ENCODE measurements around the gene BDKRB2.

The BDKRB2 gene

DNA sequence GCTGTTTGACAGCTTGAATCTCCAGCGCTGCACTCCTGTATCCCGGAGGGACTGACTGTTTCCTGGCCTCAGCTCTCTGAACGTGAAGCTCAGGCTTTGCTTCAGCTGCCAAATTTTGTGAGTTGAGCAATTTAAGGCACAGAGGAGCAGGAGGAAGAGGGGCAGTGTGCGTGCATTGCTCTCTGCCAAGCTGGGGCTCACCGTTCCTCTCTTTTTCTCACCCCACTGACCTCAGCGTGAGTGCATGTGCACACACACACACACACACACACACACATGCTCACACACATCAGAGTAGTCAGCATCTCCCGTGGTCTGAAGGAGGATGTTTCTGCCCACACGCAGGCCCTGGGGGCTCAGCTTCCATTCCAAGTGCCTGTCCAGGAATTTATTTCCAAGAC, 27.8 kb upstream of the BDKRB2 start:
- peak; percentile 90 for DNase-seq (ENCODE audit: low spot score)

DNA sequence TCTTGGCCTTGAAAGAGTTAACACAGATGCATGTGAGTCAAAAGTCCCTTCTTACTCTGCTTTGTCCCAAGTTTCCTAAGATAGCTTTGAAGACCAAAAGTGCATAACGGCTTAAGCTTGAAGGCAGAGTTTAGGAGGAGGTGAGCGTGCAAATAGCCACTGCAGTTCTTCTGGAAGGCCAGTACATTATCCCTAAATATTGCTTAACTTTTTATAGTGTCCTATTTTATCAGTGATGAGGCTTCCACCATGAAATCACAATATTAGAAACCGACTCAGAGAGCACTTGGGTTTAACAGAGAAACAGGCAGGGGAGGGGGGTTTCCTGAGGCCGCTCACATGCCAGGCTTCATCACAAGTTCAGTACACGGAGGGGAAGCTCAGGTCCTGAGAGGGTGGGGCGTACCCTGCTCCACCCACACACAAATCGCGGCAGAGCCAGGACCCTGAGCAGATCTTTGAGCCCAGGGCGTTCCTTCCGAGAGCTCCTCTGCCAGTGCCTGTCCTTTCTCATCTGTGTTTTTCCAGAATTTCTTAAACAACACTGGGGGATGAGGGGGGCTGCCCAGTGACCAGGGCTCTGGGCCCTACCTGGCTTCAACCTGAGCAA, 26.8 kb upstream of the BDKRB2 start:
- DNase-seq (ENCODE audit: low spot score) = peak; percentile 10

DNA sequence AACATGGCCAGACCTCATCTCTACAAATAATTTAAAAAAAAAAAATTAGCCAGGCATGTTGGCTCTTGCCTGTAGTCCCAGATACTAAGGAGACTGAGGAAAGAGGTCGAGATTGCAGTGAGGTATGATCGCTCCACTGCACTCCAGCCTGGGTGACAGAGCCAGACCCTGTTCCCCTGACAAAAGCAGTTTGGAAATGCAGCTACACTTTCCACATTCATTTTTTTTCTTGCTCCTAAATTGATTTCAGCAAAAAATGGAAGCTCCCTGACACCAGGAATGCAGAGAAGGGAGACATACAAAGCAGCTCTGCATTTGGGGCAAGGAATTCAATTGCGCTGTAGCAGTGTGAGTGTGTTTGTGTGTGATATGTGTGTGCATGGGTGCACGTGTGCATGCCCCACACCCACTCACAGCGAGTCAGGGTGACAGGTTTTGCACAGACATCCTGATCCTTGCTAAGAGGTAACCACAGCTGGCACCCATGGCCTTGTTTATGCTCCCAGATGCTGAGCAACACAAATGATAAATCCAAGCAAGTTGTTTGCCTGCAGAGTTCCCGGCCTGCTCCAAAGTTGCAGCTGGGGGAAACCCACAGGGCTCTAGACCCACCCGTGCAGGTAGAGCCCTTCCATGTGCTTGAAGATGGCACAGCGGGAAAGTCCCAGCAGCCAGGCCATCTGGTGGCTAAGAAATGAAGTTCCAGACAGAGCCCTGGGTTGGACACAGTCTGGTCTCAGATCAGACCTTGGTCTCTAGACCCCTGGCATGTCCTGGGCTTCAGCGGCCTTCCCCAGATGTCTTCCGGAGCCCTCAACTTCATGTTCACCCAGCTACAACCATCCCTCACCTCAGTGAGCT, 25.9 kb upstream of the BDKRB2 start:
- no peak for DNase-seq (ENCODE audit: low spot score)

DNA sequence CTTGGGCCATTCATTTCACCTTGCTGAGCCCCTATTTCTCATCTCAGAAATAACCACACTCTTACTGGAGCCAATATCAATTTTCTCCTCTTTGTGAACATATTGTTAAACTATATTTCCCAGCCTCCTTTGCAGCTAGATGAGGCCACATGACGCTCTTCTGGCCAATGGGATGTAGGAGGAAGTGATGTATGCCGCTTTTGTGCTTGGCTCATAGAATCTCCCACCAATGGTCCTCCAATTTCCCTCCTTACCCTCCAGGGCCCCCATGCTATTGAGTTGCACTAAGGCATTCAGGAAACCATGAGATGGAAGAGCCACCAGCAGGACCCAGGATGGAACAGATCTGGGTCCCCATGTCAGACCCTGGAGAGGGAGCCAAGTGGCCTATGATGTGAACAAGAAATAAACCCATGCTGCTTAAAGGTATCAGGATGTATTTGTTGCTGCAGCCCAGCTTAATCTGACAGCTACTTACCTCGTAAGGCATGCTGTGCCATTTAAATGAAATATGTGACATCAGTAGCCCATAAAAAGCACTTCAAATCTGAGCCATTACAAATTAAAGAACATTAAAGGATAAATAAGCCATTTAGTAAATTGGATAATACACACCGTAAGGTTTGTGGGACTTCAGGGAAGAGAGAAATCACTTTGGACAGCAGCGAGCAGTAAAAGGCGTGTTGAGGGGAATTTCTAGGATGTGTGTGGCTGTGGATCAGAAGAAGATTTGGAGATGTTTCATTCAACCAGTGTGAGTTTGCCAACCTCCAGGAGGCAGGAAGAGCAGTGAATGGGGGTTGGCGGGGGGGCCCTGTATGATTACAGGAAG, 24.4 kb upstream of the BDKRB2 start:
- no peak for DNase-seq (ENCODE audit: low spot score)

DNA sequence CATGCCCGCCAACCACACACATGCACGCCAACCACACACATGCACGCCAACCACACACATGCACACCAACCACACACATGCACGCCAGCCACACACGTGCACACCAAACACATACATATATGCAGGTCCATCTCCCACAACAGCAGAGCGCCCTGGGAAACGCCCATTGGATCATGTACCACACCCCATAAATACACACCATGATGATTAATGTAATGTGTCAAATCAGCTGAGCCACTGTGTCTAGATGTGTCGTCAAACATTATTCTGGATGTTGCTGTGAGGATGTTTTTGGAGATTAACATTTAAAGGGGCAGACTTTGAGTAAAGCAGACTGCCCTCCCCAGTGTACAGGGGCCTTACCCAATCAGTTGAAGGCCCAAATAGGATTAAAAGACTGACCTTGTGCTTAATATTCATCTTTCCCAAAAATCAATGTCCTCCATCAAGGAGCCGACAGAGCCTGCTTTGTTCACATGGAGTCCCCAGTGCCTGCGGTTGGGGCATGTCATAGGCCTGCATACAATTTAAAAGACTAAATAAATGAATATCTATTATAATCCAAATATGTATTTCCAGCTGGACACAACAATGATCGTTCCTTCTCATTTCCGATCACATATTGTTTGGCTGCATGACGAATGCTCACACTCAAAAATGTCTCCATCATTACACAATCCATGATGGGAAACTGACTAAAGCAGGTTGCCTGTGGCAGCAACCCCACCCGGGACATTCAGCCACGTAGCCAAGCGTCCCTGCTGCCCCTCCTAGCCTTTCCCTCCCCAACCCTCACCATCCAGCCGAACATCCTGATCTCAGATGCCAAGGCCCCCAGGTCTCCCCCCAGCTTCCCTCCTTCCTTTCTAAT, 23.2 kb upstream of the BDKRB2 start:
- no peak for DNase-seq (ENCODE audit: low spot score)

DNA sequence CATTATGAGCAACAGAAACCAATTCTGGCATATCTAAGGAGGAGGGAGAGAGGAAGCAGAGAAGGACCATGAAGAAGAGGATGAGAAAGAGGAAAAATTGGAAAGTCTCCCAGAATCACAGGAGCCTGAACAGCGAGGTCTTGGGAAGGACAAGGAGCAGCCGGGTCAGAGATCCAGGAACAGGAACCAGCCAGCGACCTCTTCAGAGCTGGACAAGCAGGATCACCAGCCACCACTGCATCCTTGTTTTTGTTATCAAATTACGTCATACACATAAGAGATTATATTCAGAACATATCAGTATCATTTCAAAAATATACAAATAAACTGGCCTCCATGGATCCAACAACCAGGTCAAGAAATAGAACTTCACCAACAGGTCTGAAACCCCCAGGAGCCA, 22.1 kb upstream of the BDKRB2 start:
- no peak for DNase-seq (ENCODE audit: low spot score)

DNA sequence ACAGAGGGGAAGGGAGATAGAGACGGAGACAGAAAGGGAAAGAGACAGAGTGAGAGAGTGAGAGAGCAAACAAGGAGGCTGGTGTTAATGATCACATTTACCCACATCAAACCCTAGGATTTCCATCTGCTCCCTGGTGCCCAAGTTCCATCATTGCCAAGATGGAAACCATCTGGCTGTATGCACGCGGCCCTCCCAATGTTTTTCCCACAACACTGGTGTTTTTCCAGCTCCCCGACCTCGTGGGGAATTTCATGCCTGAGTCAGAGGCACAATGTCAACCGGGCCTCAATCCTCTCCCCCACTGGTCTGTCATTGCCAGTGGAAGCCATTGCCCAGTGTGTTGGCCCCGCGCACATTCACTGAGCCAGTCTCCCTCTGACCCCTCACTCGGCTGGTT, 19.9 kb upstream of the BDKRB2 start:
- peak; percentile 62 for DNase-seq (ENCODE audit: low spot score)

DNA sequence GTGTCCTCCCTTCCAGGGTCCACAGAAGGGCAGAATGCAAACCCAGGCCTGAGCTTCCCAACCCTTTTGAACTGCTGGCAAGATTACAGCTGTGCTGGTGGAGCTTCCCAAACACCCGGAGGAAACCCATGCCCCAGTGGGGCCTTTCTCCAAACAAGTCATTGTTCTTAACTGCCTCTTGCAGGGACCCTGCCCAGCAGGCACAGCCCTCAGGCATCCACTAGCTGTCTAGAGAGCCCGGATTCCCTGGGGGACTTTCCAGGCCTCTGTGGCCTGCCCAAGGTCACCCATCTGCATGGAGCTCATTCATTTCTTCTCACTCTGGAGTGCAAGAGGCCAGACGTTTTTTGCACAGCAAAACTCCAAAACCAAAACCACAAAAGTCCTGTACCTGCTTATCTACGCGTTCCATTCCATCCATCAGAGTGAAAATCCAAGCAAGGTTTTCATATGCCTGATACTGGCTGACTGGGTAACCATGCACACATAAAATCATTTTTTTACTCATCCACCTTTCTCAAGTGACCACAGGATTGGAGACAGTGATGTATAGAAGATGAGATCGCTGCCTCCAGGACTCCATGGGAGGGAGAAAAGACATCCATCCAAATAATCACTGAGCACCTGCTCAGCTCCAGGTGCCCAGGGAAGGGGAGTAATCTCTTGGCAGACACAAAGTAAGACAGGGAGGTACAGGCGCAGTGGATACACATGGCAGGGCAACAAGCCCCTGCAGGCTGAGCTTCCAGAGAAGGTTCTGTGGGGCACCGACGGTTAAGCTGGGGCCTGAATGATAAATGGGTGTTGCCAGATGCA, 17.2 kb upstream of the BDKRB2 start:
- no peak for DNase-seq (ENCODE audit: low spot score)

DNA sequence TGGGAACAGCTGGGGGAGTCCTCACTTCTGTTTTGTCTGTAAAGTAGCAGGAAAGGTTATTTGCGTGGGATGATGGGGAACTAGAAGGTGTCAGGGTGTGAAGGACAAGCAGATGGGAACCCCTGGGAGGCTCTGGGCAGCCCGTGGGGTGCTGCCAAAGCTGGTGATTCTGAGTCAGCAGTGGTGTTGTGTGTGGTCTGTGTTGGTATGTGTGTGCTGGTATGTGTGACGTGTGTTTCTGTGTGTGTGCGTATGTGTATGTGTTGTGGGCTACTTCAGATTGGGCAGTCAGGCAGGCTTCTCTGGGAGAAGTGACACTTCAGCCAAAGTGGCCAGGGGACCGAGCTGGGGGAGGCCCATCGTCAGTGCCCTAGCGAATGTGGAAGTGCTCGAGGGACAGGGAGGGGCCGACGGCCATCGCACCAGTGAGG, 15.3 kb upstream of the BDKRB2 start:
- DNase-seq (ENCODE audit: low spot score) = peak; percentile 88

DNA sequence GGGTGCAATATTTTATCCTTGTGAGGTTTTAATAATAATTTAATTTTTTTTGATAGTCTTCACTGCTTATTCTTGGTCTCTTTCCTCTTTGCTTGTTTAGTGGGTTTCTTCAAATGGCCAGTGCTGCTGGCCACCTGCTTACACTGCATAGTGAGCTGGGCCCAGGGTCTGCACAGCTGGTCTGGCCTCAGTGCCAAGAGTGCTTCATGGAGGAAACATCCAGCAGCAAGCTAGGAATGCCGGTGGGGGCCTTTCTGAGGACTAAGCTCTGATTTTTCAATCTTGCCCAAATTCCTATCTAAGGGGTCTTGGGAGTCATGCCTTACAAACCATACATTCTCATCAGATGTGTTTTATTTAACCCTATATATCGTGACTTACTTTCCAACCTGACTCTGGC, 13.3 kb upstream of the BDKRB2 start:
- DNase-seq (ENCODE audit: low spot score) = no peak

DNA sequence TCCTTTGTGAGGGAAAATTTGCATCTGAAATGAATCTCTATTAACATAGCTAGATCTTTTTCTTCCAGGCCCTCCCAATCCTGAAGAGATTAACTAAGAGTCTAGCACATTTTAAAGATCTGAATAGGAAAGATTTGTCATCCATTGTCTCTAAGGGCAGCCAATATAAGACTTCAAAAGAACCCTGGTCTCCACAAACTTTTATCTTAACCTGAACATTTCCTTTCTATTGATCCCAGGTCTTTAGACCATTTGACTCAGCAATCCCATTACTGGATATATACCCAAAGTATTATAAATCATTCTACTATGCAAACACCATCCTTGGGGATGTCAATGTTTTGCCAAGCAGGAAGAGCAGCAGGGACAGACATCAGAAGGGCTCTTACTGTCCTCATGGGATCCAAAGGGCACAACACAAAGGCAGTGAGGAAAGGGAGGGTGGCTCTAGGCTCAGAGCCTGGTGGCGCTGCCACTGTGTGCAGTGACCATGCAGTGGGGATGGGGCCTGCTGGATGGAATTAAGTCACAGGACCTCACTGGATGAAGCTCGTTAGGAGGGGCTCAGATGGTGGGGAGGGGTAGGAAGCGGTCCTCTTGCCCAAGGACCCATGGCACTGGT, 12.7 kb upstream of the BDKRB2 start:
- no peak for DNase-seq (ENCODE audit: low spot score)

DNA sequence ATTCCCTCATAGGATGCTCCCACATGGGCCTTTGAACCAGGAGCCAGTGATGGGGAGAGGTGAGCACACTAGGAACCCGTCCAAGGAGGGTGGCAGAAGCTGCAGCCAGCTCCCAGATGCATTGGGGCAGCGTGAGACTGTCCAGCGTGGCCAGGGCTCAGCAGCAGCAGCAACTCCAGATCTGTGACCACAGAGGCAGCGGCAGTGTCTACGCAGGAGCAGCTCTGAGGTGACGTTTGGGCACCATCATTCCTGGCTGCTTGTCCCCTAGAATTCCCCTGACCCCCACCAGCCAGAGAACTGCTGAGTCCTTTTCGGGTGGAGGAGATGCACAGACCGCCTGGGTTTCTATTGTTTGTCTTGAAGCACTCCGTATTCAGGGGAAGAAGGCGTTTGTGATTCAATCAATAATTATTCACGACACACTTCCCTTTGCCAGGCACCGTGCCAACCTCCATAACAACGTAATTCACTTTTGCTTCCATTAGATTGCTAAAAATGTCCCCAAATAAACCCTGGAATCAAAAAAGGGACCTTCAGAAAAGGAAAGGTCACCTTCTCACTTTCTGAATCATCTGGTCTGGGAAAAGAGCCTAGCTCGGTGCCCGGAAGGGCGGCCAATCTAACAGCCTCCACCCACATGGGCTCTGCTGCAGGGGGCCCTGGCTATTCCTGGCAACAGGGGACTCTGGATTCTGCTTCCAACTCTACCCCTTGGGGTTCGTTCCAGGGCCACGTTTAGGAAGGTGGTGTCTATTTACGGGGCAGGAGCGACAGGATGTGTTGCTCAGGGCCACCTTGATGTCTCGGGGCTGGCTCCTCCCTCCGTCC, 11.4 kb upstream of the BDKRB2 start:
- DNase-seq (ENCODE audit: low spot score) = no peak

DNA sequence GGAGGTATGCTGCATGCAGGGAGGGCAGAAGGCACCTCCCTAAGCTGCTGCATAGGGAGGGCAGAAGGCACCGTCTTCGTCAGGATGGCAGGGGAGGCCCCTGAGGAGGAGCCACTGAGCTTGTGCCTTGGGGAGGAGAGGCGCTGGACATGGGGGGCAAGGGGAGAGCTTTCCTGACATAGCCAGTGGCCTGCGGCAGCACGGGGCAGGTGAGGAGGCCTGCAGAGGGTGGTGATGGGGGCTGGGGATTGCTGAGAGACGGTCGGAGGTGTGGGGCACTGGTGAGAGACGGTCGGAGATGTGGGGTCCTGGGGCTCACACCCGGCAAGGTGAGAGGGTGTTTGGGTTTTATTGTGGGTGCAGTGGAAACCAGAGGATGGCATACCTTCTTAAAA, 10.4 kb upstream of the BDKRB2 start:
- no peak for DNase-seq (ENCODE audit: low spot score)

DNA sequence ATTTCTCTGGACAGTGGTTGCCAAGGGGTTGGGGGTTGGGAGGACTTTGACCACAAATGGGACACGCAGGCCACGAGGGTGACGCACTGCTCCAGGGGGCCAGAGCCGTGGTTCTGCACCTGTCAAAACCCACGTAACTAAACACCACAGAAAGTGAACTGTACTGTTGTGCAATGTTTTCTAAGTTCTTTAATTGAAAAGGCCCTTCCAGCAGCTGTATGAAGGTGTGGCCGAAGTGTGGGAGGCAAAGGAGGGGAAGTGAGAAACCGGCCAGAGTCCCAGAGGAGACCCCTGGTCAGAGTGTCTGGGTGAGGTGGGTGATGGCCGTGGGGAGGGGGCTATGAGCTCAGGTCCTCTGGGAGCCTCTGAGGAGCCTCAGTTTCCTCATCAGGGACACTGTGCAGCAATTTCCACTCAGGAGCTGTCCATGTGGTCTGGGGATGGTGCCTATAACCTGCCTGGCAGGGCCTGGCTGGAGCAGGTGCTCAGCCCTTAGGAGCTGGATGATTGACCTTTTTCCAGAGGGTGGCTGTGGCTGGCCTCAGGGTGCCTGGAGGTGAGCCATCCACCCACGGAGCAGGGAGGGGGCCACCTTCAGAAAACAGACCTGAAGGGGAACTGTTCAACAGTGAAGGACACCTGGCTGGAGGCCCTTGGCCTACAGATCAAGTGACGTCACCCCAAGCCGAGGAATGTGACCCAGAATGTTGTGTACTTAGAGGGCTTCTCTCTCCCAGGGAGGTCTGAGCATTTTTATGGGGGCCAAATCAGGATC, 9.8 kb upstream of the BDKRB2 start:
- DNase-seq (ENCODE audit: low spot score) = no peak

DNA sequence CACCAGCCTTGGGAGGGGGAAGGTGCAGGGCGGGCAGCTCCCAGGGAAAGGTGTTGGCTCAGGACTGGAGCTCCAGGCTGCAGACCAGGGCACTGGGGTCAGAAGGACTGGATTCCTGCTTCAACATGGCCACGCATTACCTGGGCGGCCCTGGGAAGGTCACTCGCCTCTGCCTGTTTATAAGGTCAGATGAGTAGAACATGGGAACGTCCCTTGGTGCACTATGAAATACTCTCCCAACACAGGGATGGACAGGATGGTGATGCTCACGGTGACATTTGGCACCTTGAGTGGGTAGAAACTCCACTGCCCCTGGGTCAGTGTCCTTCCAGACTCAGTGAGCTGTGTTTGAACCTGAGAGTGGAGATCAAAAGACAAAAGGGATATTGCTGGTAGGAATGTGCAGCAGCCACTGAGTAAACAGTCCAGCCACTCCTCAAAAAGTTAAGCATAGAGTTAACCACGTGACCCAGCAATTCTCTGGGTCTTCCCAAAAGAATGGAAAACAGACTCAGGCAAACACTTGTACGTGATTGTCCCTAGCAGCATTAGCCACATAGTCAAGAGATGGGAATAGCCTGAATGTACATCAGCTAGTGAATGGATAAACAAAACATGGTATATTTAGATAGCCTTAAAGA, 9.1 kb upstream of the BDKRB2 start:
- DNase-seq (ENCODE audit: low spot score) = no peak

DNA sequence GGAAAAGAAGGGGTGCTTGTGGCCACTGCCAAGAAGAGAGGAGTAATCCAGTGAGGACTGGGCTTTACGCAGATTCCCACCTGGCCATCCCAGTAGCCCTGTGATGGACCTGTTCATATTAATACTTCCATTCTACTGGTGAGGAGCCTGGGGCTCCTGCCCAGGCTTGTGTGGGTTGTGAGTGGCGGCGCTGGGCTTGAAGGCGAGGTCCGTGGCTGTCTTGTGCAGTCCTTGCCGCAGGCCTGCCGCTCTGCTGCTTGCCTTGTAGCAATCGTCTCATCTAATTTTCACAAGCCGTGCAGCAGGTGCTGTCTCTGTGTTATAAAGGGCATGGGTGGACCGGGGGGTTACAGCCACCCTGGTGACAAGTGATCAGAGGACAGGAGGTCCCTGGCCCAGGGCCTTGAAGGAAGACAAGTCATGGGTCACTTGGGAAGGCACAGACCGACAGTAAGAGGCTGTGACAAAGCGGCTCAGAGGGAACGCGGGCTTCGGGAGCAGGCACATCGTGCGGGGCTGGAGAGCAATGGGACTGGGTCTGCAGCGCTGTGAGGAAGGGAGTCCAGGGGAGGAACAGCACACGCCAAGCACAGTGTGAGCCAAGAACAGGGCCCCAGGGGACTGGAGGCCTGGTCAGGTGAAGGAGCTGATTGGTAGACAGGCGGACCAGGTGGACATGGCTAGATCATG, 7.3 kb upstream of the BDKRB2 start:
- DNase-seq (ENCODE audit: low spot score) = no peak

DNA sequence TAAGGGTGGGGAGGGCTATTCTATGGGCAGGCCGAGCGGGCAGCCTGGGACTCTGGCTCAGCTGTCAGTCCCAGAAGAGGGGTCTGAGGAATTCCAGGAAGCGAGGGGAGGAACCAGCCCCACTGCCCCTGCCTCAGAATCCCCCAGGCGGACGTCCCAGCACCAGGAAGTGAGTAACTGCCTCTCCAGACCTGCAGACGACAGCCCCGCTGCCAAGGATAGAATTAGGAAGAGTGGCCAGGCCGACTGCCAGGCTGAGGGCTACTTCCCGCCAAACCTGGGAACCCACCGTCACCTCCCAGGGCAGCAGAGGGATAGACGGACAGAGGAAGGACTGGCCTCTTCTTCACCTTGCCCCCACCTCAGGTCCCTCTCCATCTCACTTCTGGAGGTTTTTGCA, 6.7 kb upstream of the BDKRB2 start:
- DNase-seq (ENCODE audit: low spot score) = no peak

Measured in AG08395 (cell line).